NCI-H1436 treated with DMSO at 0.1 percent for 48 hours (cell line): ENCODE results near the gene CUEDC1.

ENCODE experiments used
- DNase-seq: peaks from one replicate; lab custom pipeline; 2025; lab: John Stamatoyannopoulos, UW

CUEDC1 gene

GRCh38 chr17:57895382-57896060 lies 59.7 kb downstream of the CUEDC1 start:
- no peak for DNase-seq

DNA sequence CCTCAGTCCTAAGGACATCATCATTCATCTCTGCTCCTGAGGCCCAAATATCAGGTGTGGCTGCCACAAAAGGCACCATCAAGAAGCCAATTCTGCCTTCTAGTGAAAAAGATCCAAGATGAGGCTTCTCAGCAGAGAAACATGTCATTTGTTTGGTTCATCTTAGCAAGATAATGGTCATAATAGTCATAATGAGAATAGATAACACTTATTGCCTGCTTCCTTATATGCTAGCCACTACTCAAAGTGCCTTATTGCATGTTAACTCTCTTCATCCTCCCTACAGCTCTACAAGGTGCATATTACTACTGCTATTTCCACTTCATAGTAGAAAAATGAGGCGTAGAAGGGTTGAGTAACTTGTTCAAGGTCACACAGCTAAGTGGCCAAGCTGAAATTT lies 60.4 kb downstream of the CUEDC1 start:
- DNase-seq: no peak

DNA sequence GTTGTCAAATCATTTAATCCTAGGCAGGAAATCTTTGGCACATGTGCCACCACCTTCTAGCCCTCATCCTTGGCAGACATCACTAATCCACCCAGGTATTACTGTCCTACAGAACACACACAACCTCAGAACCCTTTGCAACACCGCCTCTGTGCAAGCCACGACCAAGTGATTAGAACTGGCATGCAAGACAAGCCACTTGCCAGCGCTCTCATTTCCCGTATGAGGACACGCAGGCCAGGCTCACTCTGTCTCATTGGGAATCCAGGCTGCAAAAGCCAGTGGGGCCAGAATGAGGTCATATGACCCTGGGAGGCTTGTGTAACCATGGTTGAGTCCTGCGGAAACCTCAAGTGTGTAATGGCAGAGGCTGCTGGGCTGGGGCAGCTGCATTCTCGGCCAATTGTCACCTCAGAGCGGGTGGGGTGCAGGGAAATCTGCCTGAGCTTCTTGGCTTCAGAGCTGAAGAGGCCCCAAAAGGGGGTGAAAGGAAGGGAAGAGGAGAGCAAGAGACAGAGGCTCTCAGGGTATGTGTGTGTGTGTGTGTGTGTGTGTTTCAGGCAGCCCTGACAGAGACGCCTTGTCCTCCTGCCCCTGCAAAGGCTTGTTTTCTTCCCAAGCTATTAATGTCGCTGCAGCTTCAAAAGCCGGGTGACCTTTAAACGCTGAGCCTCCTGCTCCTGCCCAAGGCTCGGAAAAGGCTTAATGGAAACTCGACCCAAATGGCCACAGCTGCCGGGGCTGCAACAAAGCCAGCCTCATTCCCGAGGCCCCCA lies 62.2 kb downstream of the CUEDC1 start:
- no peak for DNase-seq

DNA sequence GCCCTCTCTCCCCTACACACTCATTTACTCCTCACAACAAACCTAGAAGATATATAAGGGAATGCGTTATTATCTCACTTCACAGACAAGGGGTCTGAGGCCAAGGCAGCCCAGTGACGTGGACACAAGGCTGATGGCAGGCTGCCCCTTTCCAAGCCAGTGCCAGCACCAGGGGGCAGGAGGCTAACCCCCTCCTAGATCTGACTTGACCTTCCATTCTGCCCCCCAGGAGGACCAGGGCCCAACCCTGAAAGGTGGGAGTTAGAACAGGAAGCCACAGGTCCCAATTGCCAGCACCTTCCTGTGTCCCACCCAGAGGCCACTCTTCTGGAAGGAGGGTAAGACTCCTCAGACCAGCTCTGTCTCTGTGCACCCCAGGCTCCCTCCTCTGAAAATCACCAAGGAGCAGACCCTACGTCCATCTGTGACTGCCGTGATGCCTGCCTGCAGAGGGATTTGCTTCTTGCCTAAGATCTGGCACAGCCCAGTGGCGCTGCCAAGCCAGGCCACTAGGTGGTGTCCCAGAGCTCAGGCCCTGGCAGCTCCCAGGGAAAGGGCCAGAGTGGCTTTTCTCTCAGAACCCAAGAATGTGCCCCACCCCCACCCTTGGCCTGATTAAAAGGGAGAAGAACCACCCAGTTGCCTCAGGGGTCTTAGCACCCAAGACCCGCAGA lies 62.9 kb downstream of the CUEDC1 start:
- DNase-seq: no peak

- no peak for DNase-seq
Measured at GRCh38 chr17:57890857-57891232, 64.4 kb downstream of the CUEDC1 start.

GRCh38 chr17:57889892-57890856 lies 65.0 kb downstream of the CUEDC1 start:
- no peak for DNase-seq

DNA sequence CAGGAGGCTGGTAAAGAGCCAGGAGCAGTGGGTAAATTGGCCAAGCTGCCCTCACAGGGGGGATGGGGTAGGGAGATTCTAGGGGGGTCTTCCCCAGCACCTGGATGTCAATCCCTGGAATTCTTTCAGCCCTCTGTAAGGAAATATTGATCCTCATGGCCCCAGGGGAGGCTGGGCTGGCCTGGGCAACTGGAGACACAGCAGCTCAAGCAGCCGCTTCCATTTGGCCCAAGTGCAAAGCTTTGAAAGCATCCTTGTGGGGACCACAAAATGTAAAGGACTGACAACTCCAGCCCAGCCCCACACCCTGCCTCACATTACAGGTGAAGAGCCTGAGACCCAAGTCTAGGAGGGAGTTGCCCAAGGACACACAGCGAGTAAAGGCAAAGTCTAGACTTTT lies 66.0 kb downstream of the CUEDC1 start:
- DNase-seq: no peak

DNA sequence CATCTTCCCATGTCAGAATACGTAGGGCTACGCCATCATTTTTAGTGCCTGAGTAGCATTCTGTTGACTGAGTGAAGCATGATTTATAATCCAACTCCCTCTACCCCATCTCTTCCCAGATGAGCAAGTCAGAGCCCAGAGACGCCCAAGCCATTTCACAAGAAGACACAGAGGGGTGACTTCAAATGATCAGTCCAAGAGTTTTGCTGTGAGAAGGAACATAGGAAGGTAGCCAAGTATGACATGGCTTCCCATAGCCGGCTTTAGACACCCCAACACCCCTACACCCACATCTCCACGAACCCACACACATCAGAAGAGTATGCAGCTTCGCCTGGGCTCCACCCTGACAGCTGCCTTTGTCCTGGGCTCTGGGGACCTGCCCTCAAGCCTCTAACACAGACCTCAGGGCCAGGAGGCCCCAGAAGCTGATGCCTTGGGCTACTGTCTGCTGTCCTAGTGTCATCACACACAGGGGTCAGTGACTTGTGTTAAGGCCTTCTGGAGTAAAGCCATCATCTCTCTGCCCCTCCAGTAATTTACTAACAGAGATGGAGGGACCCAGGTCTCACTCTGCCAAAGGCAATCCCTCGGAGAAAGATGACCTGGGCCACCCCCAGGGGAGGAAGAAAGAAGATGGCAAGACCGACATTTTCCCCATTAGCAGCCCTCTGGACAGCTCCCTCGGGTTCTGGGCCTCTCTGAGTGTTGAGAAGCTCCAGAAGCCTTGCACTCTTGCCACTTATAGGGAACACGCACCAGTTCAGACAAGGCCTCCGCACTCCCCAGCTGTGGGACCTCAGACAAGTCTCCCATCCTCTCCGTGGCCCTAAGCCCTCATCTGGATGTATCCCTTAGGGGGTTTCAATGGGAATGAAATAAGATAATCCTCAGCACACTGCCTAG lies 66.6 kb downstream of the CUEDC1 start:
- no peak for DNase-seq

DNA sequence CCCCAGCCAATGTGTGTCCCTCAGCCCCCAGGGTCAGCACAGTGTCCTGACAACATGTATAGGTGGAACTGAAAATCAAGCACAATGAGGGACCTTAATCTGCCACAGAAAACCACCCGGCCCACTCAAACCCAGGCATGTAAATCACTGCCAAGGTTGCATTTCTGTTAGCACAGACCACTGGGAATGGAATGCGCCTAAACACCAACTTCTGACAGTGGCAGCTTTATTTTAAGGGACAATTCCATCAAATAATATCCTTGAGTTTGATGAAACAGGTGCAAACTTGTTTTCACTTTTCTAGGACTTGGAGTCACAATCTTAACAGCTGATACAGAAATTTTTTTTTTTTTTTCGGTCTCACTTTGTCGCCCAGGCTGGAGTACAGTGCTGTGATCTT lies 68.1 kb downstream of the CUEDC1 start:
- DNase-seq: no peak

GRCh38 chr17:57886020-57886419 lies 69.2 kb downstream of the CUEDC1 start:
- DNase-seq: no peak

- no peak for DNase-seq
Measured at GRCh38 chr17:57885148-57885915, 69.9 kb downstream of the CUEDC1 start.

DNA sequence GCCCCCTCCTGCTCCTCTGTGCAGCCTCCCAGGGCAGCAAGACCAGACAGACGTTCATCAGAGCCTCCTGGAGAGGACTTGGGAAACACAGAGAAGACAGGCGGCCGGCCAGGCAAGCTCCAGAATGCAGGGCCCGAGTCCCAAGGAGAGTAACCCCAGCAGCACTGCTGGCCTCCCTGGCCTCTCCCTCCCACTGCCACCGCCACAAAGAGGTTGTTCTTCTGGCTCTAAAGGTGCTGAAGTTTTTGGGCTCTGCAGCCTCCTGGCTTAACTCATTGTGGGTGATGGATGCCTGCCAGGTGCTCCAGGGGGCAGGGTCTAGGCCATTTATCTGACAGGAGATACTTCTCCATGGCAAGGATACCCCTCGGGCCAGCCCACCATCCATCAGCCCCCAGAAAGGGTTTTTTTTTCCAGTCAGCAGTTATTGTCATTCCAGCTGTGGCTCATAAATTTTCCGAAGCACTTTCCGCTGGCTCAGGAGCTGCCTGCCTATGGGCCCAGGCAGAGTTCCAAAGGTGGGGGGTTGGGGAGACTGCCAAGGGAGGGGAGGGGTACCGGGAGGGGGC lies 73.3 kb downstream of the CUEDC1 start:
- no peak for DNase-seq

DNA sequence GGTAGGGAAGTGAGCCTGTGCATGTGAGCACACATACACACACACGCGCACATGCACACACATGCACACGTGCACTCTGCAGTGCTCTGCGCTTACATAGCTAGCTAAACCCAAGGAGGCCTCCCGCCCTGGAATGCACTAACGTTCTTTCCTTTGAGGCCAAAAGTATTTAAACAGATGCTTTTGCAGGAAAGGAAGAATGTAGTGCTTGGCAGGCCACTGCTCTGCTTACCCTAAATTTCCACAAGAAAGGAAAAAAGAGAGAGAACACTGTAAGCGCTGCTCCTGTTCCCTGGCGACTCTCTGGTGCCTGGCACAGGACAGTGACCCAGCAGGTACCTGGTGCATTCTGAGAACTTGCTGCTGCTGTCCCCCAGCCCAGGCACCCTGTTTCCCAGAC lies 74.1 kb downstream of the CUEDC1 start:
- no peak for DNase-seq

- no peak for DNase-seq
Measured at GRCh38 chr17:57880086-57880456, 75.1 kb downstream of the CUEDC1 start.

- no peak for DNase-seq
Measured at GRCh38 chr17:57879437-57880085, 75.7 kb downstream of the CUEDC1 start.

DNA sequence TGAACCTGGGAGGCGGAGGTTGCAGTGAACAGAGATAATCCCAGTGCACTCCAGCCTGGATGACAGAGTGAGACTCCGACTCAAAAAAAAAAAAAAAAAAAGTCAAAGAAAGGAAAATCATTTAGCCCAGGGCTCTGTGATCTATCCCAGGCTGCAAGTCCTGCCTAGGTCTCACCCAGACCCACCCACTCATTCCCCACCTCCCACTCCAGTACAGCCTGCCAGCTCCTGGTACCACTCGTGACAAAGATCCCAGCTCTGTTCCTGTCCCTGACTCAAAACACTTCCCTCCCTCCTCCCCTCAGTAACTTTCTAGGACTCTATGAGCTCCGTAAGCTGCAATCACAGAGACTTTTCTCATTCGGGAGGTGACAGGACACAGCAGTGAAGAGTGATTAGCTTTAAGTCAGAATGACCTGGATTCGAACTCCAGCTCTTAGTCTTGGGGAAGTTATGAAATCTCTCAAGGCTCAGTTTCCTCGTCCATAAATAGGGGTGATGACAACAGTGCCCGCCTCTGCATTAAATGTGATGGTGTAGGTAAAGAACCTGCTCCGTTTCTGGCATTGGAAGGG lies 77.3 kb downstream of the CUEDC1 start:
- no peak for DNase-seq

DNA sequence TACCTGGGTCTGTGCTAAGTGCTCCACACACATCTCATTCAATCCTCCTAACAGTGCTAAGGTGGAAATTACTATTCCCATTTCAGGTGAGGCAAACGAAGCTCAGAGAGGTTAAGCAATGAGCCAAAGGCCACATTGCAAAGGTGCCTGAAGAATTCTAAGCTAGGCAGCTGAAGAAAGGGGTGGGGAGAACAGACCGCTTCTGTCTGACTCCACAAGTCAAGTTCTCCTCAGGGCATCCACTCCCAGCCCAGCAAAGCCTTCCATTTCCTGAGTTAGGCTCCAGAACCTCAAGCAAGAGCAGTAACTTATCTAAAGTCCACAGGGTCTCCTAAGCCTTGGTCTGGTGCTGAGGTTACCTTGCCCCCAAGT lies 78.4 kb downstream of the CUEDC1 start:
- no peak for DNase-seq

GRCh38 chr17:57876023-57876865 lies 79.0 kb downstream of the CUEDC1 start:
- DNase-seq: no peak
